ENCODE results near the gene SAMMSON.

SAMMSON gene

GRCh38 chr3:70003119-70003518 lies 3.6 kb downstream of the SAMMSON start:
- no peak for DNase-seq (ENCODE audit: low read depth)
- H3K4me3 ChIP-seq (ENCODE audit: low read depth, low read length): no peak overlapping the region

GRCh38 chr3:70006089-70006488 lies 6.6 kb downstream of the SAMMSON start:
- no peak for DNase-seq (ENCODE audit: low read depth)
- H3K4me3 ChIP-seq (ENCODE audit: low read depth, low read length): no peak overlapping the region

- no peak for DNase-seq (ENCODE audit: low read depth)
- H3K4me3 ChIP-seq (ENCODE audit: low read depth, low read length): no peak overlapping the region
Observed at GRCh38 chr3:70010346-70010745, 10.8 kb downstream of the SAMMSON start.

GRCh38 chr3:70011582-70011981 lies 12.0 kb downstream of the SAMMSON start:
- H3K4me3 ChIP-seq (ENCODE audit: low read depth, low read length): no peak overlapping the region
- no peak for DNase-seq (ENCODE audit: low read depth)

GRCh38 chr3:70020906-70021660 lies 21.6 kb downstream of the SAMMSON start:
- H3K4me3 ChIP-seq (ENCODE audit: low read depth, low read length): no peak overlapping the region
- no peak for DNase-seq (ENCODE audit: low read depth)

- no peak for DNase-seq (ENCODE audit: low read depth)
- H3K4me3 ChIP-seq (ENCODE audit: low read depth, low read length): no peak overlapping the region
Observed at GRCh38 chr3:70028361-70028760, 28.8 kb downstream of the SAMMSON start.

GRCh38 chr3:70038693-70039092 lies 39.2 kb downstream of the SAMMSON start:
- no peak overlapping the region for H3K4me3 ChIP-seq (ENCODE audit: low read depth, low read length)
- DNase-seq (ENCODE audit: low read depth): no peak

GRCh38 chr3:70040386-70040785 lies 40.9 kb downstream of the SAMMSON start:
- H3K4me3 ChIP-seq (ENCODE audit: low read depth, low read length): no peak overlapping the region

GRCh38 chr3:70042641-70043040 lies 43.1 kb downstream of the SAMMSON start:
- H3K4me3 ChIP-seq (ENCODE audit: low read depth, low read length): no peak overlapping the region
- no peak for DNase-seq (ENCODE audit: low read depth)

More at GRCh38 chr3:70040386-70040785, 40.9 kb downstream of the SAMMSON start:
- no peak for DNase-seq (ENCODE audit: low read depth)

GRCh38 chr3:70049761-70050160 lies 50.2 kb downstream of the SAMMSON start:
- no peak for DNase-seq (ENCODE audit: low read depth)
- no peak overlapping the region for H3K4me3 ChIP-seq (ENCODE audit: low read depth, low read length)

GRCh38 chr3:70053293-70053692 lies 53.8 kb downstream of the SAMMSON start:
- no peak for DNase-seq (ENCODE audit: low read depth)
- H3K4me3 ChIP-seq (ENCODE audit: low read depth, low read length): no peak overlapping the region

- DNase-seq (ENCODE audit: low read depth): no peak
- no peak overlapping the region for H3K4me3 ChIP-seq (ENCODE audit: low read depth, low read length)
Observed at GRCh38 chr3:70056081-70056480, 56.5 kb downstream of the SAMMSON start.

GRCh38 chr3:70057426-70057825 lies 57.9 kb downstream of the SAMMSON start:
- no peak for DNase-seq (ENCODE audit: low read depth)
- no peak overlapping the region for H3K4me3 ChIP-seq (ENCODE audit: low read depth, low read length)

GRCh38 chr3:70061096-70061495 lies 61.6 kb downstream of the SAMMSON start:
- H3K4me3 ChIP-seq (ENCODE audit: low read depth, low read length): no peak overlapping the region
- DNase-seq (ENCODE audit: low read depth): no peak

- no peak overlapping the region for H3K4me3 ChIP-seq (ENCODE audit: low read depth, low read length)
- DNase-seq (ENCODE audit: low read depth): no peak
Observed at GRCh38 chr3:70064194-70064779, 64.8 kb downstream of the SAMMSON start.

GRCh38 chr3:70065696-70066253 lies 66.2 kb downstream of the SAMMSON start:
- no peak overlapping the region for H3K4me3 ChIP-seq (ENCODE audit: low read depth, low read length)
- DNase-seq (ENCODE audit: low read depth): no peak

- DNase-seq (ENCODE audit: low read depth): no peak
- no peak overlapping the region for H3K4me3 ChIP-seq (ENCODE audit: low read depth, low read length)
Observed at GRCh38 chr3:70067860-70068521, 68.5 kb downstream of the SAMMSON start.

GRCh38 chr3:70069557-70069956 lies 70.0 kb downstream of the SAMMSON start:
- H3K4me3 ChIP-seq (ENCODE audit: low read depth, low read length): no peak overlapping the region
- no peak for DNase-seq (ENCODE audit: low read depth)

GRCh38 chr3:70071138-70071537 lies 71.6 kb downstream of the SAMMSON start:
- no peak overlapping the region for H3K4me3 ChIP-seq (ENCODE audit: low read depth, low read length)
- no peak for DNase-seq (ENCODE audit: low read depth)

- DNase-seq (ENCODE audit: low read depth): no peak
- peak overlapping the region; percentile 5 for H3K4me3 ChIP-seq (ENCODE audit: low read depth, low read length)
Observed at GRCh38 chr3:70072180-70072579, 72.6 kb downstream of the SAMMSON start.
